DND-41 (cell line): ENCODE results near the gene CHSY1.
A peak's percentile ranks its signal among the peaks of the same experiment; 100 is the strongest.

Experiments
- ATAC-seq: fragments of 200-7000 bp; cut with Tn5 transposase; 3 replicates; pipeline ENCODE4 v1.9.1; 2021; ENCODE audit warnings: low read depth; ENCODE audit not compliant: insufficient read depth
- DNase-seq: peaks from one replicate; pipeline ENCODE4 v3.0.0-alpha.2; 2020
- H2AFZ ChIP-seq: 2 replicates; pipeline ENCODE4 v1.6.0; 2012; ENCODE audit warnings: low read depth, low read length
- H3K27ac ChIP-seq: 2 replicates; pipeline ENCODE4 v1.5.1; 2012; ENCODE audit warnings: low read length, inconsistent platforms
- H3K27me3 ChIP-seq: fragments of 200-600 bp; sonication (generic); 2 replicates; pipeline ENCODE4 v1.6.0; 2012; ENCODE audit warnings: low read length, mild to moderate bottlenecking, inconsistent platforms; ENCODE audit not compliant: insufficient read depth, poor library complexity
- H3K36me3 ChIP-seq: 2 replicates; pipeline ENCODE4 v1.5.1; 2012; ENCODE audit warnings: low read length, inconsistent platforms; ENCODE audit not compliant: insufficient read depth
- H3K4me1 ChIP-seq: 2 replicates; pipeline ENCODE4 v1.5.1; 2012; ENCODE audit warnings: mild to moderate bottlenecking, low read length; ENCODE audit not compliant: insufficient read depth
- H3K4me2 ChIP-seq: 2 replicates; pipeline ENCODE4 v1.6.0; 2012; ENCODE audit warnings: mild to moderate bottlenecking, moderate library complexity, low read length, inconsistent platforms; ENCODE audit not compliant: insufficient read depth
- H3K4me3 ChIP-seq, 2 experiments: fragments of 200-600 bp in 1 of 2; shearing (Covaris generic) in 1 of 2; 2 replicates each; pipeline ENCODE4 v1.5.1; 2012 to 2016; ENCODE audit warnings: inconsistent platforms in 2 of 2, low read length in 2 of 2, mild to moderate bottlenecking in 2 of 2, low read depth in 1 of 2, moderate library complexity in 1 of 2
- H3K79me2 ChIP-seq: 2 replicates; pipeline ENCODE4 v1.6.0; 2012; ENCODE audit warnings: low read length, inconsistent platforms; ENCODE audit not compliant: insufficient read depth
- H3K9ac ChIP-seq: 2 replicates; pipeline ENCODE4 v1.6.0; 2012; ENCODE audit warnings: low read depth, mild to moderate bottlenecking, inconsistent platforms, low read length, moderate library complexity
- H3K9me3 ChIP-seq: 2 replicates; pipeline ENCODE4 v1.5.1; 2012; ENCODE audit warnings: low read length, moderate library complexity, mild to moderate bottlenecking, inconsistent platforms; ENCODE audit not compliant: insufficient read depth, severe bottlenecking
- H4K20me1 ChIP-seq: 2 replicates; pipeline ENCODE4 v1.6.0; 2012; ENCODE audit warnings: low read length; ENCODE audit not compliant: insufficient read depth
- CTCF ChIP-seq: IDR thresholded peaks from 2 replicates; pipeline ENCODE4 v1.5.1; 2012; ENCODE audit warnings: borderline replicate concordance, low read length, moderate library complexity, mild to moderate bottlenecking; ENCODE audit not compliant: poor library complexity, severe bottlenecking; ENCODE audit errors: extremely low read depth
- EZH2 ChIP-seq: IDR thresholded peaks from 3 replicates; pipeline ENCODE4 v1.6.1; 2012; ENCODE audit warnings: borderline replicate concordance, low read depth, mild to moderate bottlenecking, moderate library complexity, low read length, inconsistent platforms; ENCODE audit not compliant: severe bottlenecking

CHSY1 gene

DNA sequence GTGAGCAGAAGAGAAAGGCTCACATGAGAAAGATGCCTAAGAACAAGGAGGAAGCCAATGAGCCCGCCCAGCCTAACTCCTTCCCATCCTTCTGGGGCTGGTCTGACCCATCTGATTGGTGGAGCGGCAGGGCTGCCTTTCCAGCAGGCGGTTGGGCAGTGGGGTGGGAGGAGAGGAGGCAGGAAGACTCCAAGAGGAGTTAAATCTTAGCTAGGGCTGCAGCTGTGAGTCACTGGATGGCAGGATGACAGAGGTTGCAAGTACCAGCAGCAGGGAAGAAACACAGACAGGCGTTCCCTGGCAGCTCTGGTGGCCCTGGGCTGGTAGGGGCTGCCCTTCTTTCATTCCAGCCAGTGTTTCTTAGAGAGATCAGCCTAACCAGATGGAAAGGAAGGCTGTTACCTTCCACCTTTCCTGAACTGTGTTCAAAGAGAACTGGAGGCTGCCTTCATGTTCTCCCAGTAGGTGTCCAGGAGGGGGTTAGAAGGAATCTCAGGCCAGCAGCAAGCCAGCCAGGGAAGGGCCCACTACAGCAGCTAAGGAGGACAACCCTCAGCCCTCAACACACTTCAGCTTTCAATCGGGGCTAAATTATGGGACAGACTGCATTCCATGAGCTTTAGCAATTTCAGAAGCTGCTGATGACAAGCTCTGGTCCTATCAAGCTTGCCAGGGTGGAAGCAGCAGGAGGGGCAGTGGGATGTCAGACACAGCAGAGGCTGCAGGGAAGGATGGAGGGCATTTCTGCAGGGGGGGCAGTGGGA is 50.3 kb downstream of the CHSY1 start:
- Histone ChIP-seq H3K79me2 (peaks cover 78% of the 10 kb centered on the region), H2AFZ (no peak overlapping the region), H3K27ac (no peak overlapping the region; the same call in 1 of the 2 replicates), H3K36me3 (no peaks in the 10 kb centered on the region), H3K9me3 (no peaks in the 10 kb centered on the region), H3K9ac (no peak overlapping the region), H3K27me3 (no peaks in the 10 kb centered on the region), H3K4me3 (no peak overlapping the region), H4K20me1 (peaks cover 70% of the 10 kb centered on the region), H3K4me1 (peaks cover 64% of the 10 kb centered on the region), H3K4me2 (no peak overlapping the region)
- TF ChIP-seq EZH2, result no peak
- no peak for TF ChIP-seq CTCF
- peak; percentile 27; the same call in 1 of the 3 replicates for ATAC-seq
- DNase-seq, result peak; percentile 26

GRCh38 chr15:101200181-101200580 is 51.7 kb downstream of the CHSY1 start:
- Histone ChIP-seq H2AFZ (no peak overlapping the region), H3K36me3 (no peaks in the 10 kb centered on the region), H3K4me3 (no peak overlapping the region), H3K4me1 (peaks cover 68% of the 10 kb centered on the region), H3K79me2 (peaks cover 74% of the 10 kb centered on the region), H3K4me2 (no peak overlapping the region), H3K27ac (peak overlapping the region; percentile 52; the same call in 1 of the 2 replicates), H3K9ac (no peak overlapping the region), H3K9me3 (no peaks in the 10 kb centered on the region), H4K20me1 (peaks cover 67% of the 10 kb centered on the region), H3K27me3 (no peaks in the 10 kb centered on the region)
- no peak for ATAC-seq
- no peak for DNase-seq
- TF ChIP-seq CTCF (no peak), EZH2 (no peak)

DNA sequence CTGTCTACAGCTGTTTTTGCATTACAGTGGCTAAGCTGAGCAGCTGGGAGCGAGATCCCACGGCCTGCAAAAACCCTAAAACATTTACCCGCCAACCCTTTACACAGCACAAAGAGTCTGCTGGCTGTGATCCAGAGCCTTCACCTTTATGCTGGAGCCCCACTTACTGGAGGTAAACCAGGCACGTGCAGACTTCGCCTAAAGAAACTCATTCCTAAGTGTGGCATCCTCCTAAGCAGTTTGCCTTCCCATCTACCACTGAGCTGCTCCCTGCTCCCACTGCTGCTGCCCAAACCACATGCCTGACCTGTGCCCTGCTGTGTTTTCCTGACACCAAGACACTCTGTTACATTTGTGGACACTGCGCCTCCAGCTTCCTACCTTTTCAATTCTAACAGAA is 53.0 kb downstream of the CHSY1 start:
- H3K4me2 ChIP-seq, result no peak overlapping the region
- H3K27me3 ChIP-seq, result no peaks in the 10 kb centered on the region
- peaks cover 65% of the 10 kb centered on the region for H4K20me1 ChIP-seq
- no peak overlapping the region for H3K4me3 ChIP-seq
- DNase-seq (no peak), ATAC-seq (no peak)
- H3K27ac ChIP-seq, result no peak overlapping the region
- no peak overlapping the region for H2AFZ ChIP-seq
- no peaks in the 10 kb centered on the region for H3K36me3 ChIP-seq
- peaks cover 74% of the 10 kb centered on the region for H3K4me1 ChIP-seq
- no peak overlapping the region for H3K9ac ChIP-seq
- no peak for TF ChIP-seq EZH2
- no peak for TF ChIP-seq CTCF
- H3K9me3 ChIP-seq, result no peaks in the 10 kb centered on the region
- peaks cover 74% of the 10 kb centered on the region for H3K79me2 ChIP-seq
